ENCODE results near the gene PRRT1.

DNA sequence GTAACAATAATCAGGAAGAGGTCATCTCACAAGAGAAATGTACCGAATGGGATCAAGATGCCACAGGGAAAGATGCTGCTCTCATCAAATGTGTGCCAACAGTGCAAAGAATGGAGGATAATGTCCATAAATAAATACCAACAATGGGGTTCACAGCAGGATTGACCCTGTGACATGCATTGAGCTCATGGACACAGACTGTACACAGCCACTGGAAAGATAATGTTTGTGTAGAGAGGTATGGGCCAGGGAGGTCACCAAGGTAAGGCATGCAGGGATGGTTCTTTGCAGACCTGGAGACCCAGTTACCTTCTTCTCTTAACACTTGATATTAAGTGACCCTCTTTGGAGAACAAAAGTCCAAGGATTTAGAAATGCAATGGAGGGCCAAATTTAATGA is 22.7 kb upstream of the PRRT1 start:
- no peak for TF ChIP-seq POLR2A (IDR thresholded peaks at IDR 0.05; ENCODE audit: low read depth, low read length)
- TF ChIP-seq POLR2AphosphoS5 (IDR thresholded peaks at IDR 0.05; ENCODE audit: low read depth, low read length): no peak

Measured in GM12892 (cell line).